ENCODE results near the gene PKN2. TPM values are rescaled to one million over a fixed set of nuclear protein-coding genes. Genes with fewer than 3 reads are reported as not detected.

The PKN2 gene
- total RNA-seq, 2 donors from 2014 or later: 64.6 to 71.1 TPM

DNA sequence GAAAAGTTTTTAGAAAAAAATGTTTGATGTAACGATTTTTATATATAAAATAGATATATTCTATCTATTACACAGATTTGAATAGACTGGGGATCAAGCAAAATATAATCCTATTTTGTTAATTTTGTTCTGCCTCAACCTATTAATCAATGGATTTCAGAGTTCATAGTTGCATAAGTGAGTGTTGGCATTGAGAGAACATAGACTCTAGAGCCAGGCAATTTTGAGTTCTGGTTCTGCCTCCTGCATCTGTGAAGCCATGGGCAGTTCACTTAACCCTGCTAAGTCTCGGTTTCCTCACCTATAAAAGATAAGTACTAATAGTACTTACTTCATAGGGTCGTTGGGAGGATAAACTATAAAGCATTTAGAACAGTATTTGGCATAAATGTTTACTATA lies 13.6 kb upstream of the PKN2 start:
- Mint-ChIP-seq H3K4me3 (no peak overlapping the region), H3K27ac (no peak overlapping the region), H3K9me3 (no peaks in the 10 kb centered on the region), H3K27me3 (ENCODE audit: insufficient read depth) (peaks cover 12% of the 10 kb centered on the region), H3K36me3 (ENCODE audit: low read depth) (no peaks in the 10 kb centered on the region), H3K4me1 (peaks cover 18% of the 10 kb centered on the region)
- peaks cover 9% of the 10 kb centered on the region for H3K27me3 ChIP-seq (ENCODE audit: control insufficient read depth, insufficient read depth, low read length, poor library complexity, severe bottlenecking)
- no peaks in the 10 kb centered on the region for H3K36me3 ChIP-seq (ENCODE audit: control insufficient read depth, insufficient read depth, low read length)
- 100% methylated on average over 1 of the region's 3 CpGs; no CpG with 5 or more reads in 1 of the 2 experiments for WGBS, 2 experiments (ENCODE audit: insufficient coverage in 1 of 2, insufficient read length in 1 of 2)
- H3K4me3 ChIP-seq (ENCODE audit: low read length): no peak overlapping the region
- TF ChIP-seq, protein P1, sequence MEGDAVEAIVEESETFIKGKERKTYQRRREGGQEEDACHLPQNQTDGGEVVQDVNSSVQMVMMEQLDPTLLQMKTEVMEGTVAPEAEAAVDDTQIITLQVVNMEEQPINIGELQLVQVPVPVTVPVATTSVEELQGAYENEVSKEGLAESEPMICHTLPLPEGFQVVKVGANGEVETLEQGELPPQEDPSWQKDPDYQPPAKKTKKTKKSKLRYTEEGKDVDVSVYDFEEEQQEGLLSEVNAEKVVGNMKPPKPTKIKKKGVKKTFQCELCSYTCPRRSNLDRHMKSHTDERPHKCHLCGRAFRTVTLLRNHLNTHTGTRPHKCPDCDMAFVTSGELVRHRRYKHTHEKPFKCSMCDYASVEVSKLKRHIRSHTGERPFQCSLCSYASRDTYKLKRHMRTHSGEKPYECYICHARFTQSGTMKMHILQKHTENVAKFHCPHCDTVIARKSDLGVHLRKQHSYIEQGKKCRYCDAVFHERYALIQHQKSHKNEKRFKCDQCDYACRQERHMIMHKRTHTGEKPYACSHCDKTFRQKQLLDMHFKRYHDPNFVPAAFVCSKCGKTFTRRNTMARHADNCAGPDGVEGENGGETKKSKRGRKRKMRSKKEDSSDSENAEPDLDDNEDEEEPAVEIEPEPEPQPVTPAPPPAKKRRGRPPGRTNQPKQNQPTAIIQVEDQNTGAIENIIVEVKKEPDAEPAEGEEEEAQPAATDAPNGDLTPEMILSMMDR (conservative IDR thresholded peaks at IDR 0.05): no peak
- no peak overlapping the region for H3K27ac ChIP-seq (ENCODE audit: low read depth, low read length)
- H3K9me3 ChIP-seq (ENCODE audit: control insufficient read depth, low read length): no peaks in the 10 kb centered on the region
- H3K9ac ChIP-seq (ENCODE audit: extremely low read depth, low read length, poor library complexity, severe bottlenecking): no peak overlapping the region
- DNase-seq: no peak
- no peaks in the 10 kb centered on the region for H3K4me1 ChIP-seq (ENCODE audit: control insufficient read depth, insufficient read depth, low read length)

- Histone ChIP-seq H3K27ac (ENCODE audit: low read depth, low read length) (no peak overlapping the region), H3K36me3 (ENCODE audit: control insufficient read depth, insufficient read depth, low read length) (no peaks in the 10 kb centered on the region), H3K27me3 (ENCODE audit: control insufficient read depth, insufficient read depth, low read length, poor library complexity, severe bottlenecking) (no peaks in the 10 kb centered on the region), H3K4me3 (ENCODE audit: low read length) (no peak overlapping the region), H3K4me1 (ENCODE audit: control insufficient read depth, insufficient read depth, low read length) (no peaks in the 10 kb centered on the region), H3K9me3 (ENCODE audit: control insufficient read depth, low read length) (no peaks in the 10 kb centered on the region), H3K9ac (ENCODE audit: extremely low read depth, low read length, poor library complexity, severe bottlenecking) (no peak overlapping the region)
- TF ChIP-seq, protein P1 (conservative IDR thresholded peaks at IDR 0.05): no peak
- no peak for DNase-seq
- no peaks in the 10 kb centered on the region for H3K9me3 Mint-ChIP-seq
- peaks cover 4% of the 10 kb centered on the region for H3K27me3 Mint-ChIP-seq (ENCODE audit: insufficient read depth)
- H3K27ac Mint-ChIP-seq: no peak overlapping the region
- no peak overlapping the region for H3K4me3 Mint-ChIP-seq
- H3K4me1 Mint-ChIP-seq: peaks cover 9% of the 10 kb centered on the region
- no peaks in the 10 kb centered on the region for H3K36me3 Mint-ChIP-seq (ENCODE audit: low read depth)
Observed at GRCh38 chr1:88673446-88673845, 10.6 kb upstream of the PKN2 start.

GRCh38 chr1:88678405-88678804 lies 5.7 kb upstream of the PKN2 start:
- no peaks in the 10 kb centered on the region for H3K36me3 ChIP-seq (ENCODE audit: control insufficient read depth, insufficient read depth, low read length)
- H3K27ac ChIP-seq (ENCODE audit: low read depth, low read length): no peak overlapping the region
- H3K4me1 ChIP-seq (ENCODE audit: control insufficient read depth, insufficient read depth, low read length): peaks cover 3% of the 10 kb centered on the region
- H3K27me3 Mint-ChIP-seq (ENCODE audit: insufficient read depth): peaks cover 4% of the 10 kb centered on the region
- H3K4me1 Mint-ChIP-seq: peaks cover 18% of the 10 kb centered on the region
- no peaks in the 10 kb centered on the region for H3K36me3 Mint-ChIP-seq (ENCODE audit: low read depth)
- no peaks in the 10 kb centered on the region for H3K9me3 Mint-ChIP-seq
- no peak overlapping the region for H3K9ac ChIP-seq (ENCODE audit: extremely low read depth, low read length, poor library complexity, severe bottlenecking)
- no peak overlapping the region for H3K27ac Mint-ChIP-seq
- no peaks in the 10 kb centered on the region for H3K27me3 ChIP-seq (ENCODE audit: control insufficient read depth, insufficient read depth, low read length, poor library complexity, severe bottlenecking)
- DNase-seq: no peak
- TF ChIP-seq, protein P1 (conservative IDR thresholded peaks at IDR 0.05): no peak
- H3K4me3 ChIP-seq (ENCODE audit: low read length): no peak overlapping the region
- H3K9me3 ChIP-seq (ENCODE audit: control insufficient read depth, low read length): no peaks in the 10 kb centered on the region
- WGBS, 2 experiments (ENCODE audit: insufficient coverage in 1 of 2, insufficient read length in 1 of 2): 93 to 95% methylated on average over 3 of the region's 3 CpGs
- H3K4me3 Mint-ChIP-seq: no peak overlapping the region
